Keratinocyte (primary cell): ENCODE data around the gene THUMPD1.

Experiments used
- CTCF ChIP-seq, 3 experiments: IDR thresholded peaks in 1 of 3; conservative IDR thresholded peaks in 1 of 3; optimal IDR thresholded peaks in 1 of 3; 2 replicates in 2 of 3; 3 replicates in 1 of 3; pipeline versions ENCODE3 to v1.5.1; 2011; ENCODE audit warnings: low read length in 3 of 3, mild to moderate bottlenecking in 3 of 3, moderate library complexity in 2 of 3, control low read depth in 1 of 3, inconsistent platforms in 1 of 3; ENCODE audit not compliant: insufficient read depth in 2 of 3; ENCODE audit errors: extremely low read depth in 1 of 3
- EZH2 ChIP-seq: IDR thresholded peaks from one replicate; pipeline ENCODE4 v1.6.1; 2012; ENCODE audit warnings: inconsistent platforms, mild to moderate bottlenecking, low read length, moderate library complexity

GRCh38 chr16:20704281-20704680 is 37.3 kb downstream of the THUMPD1 start:
- TF ChIP-seq CTCF (optimal IDR thresholded peaks at IDR 0.05 in 1 of 3, IDR thresholded peaks at IDR 0.05 in 1 of 3, conservative IDR thresholded peaks at IDR 0.05 in 1 of 3; ENCODE audit: extremely low read depth in 1 of 3, insufficient read depth in 2 of 3, low read length in 3 of 3) (no peak), EZH2 (no peak)
